Stimulated activated CD4-positive, alpha-beta T cell treated with anti-CD3 and anti-CD28 coated beads, Interleukin-2, amount 100 ng/mL, for 4 hours (primary cell): ENCODE results near the gene SLC26A5.
"Not testable (repeated sequence)": the region's sequence is repeated elsewhere in the genome, so short reads cannot be mapped to it uniquely, and the experiment has no call there.

Experiments
- DNase-seq: peaks from one replicate; pipeline ENCODE4 v3.0.0-alpha.2; 2020; ENCODE audit warnings: low read depth

Gene SLC26A5

GRCh38 chr7:103405789-103406613 lies 40.0 kb downstream of the SLC26A5 start:
- DNase-seq = not testable (repeated sequence)

DNA sequence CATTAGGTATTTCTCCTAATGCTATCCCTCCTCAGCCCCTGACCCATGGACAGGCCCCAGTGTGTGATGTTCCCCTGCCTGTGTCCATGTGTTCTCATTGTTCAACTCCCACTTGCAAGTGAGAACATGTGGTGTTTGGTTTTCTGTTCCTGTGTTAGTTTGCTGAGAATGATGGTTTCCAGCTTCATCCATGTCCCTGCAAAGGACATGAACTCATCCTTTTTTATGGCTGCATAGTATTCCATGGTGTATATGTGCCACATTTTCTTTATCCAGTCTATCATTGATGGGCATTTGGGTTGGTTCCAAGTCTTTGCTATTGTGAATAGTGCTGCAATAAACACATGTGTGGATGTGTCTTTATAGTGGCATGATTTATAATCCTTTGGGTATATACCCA lies 46.3 kb downstream of the SLC26A5 start:
- not testable (repeated sequence) for DNase-seq

GRCh38 chr7:103398483-103399127 lies 47.4 kb downstream of the SLC26A5 start:
- no peak for DNase-seq

DNA sequence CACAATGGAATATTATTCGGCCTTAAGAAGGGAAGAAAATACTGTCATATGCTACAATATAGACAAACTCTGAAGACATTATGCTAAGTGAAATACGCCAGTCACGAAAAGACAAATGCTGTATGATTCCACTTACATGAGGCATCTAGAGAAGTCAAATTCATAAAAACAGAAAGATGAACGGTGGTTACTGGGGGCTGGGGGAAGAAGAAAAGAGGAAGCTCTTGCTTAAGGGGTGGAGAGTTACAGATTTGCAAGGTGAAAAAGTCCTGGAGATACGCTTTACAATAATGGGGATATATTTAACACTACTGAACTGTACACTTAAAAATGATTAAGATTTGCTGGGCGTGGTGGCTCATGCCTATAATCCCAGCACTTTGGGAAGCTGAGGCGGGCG lies 49.5 kb downstream of the SLC26A5 start:
- no peak for DNase-seq

GRCh38 chr7:103395071-103395470 lies 50.9 kb downstream of the SLC26A5 start:
- DNase-seq = no peak

GRCh38 chr7:103394566-103394965 lies 51.4 kb downstream of the SLC26A5 start:
- DNase-seq = no peak

DNA sequence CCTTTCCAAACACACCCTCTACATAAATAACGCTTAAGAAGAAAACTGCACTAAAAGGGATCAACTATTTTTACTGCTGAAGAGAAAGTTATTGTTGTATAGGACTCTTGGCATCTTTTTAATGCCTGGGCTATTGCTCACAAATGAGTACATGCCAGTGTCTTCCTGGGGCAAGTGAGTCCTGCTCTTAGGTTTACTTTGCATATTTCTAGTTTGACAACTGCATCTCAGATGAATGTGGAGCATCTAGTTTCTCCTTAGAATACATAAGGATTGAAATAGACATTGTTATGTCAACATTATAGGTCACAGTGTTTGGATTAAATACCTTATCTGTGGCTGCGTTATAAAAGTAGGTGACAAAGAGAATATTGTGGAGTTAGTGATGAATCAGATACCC lies 54.0 kb downstream of the SLC26A5 start:
- DNase-seq = no peak

DNA sequence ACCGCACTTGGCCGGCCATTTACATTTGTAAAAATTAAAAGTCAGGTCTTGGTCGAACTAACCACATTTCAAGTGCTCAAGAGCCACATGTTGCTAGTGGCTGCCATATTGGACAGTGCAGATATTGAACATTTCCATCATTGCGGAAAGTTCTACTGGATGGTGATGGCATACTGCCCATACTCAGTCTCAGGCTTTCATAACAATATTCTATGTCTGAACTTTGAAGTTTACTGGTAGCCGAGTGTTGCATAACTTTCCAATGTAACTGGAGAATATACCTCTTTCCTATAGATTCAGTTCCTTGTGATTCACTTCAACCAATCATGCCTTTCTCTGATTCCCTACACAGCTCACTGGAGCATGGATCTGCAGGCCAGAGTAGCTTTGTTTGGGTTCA lies 54.9 kb downstream of the SLC26A5 start:
- DNase-seq = no peak

- DNase-seq = no peak
Observed at GRCh38 chr7:103389263-103389662, 56.7 kb downstream of the SLC26A5 start.

DNA sequence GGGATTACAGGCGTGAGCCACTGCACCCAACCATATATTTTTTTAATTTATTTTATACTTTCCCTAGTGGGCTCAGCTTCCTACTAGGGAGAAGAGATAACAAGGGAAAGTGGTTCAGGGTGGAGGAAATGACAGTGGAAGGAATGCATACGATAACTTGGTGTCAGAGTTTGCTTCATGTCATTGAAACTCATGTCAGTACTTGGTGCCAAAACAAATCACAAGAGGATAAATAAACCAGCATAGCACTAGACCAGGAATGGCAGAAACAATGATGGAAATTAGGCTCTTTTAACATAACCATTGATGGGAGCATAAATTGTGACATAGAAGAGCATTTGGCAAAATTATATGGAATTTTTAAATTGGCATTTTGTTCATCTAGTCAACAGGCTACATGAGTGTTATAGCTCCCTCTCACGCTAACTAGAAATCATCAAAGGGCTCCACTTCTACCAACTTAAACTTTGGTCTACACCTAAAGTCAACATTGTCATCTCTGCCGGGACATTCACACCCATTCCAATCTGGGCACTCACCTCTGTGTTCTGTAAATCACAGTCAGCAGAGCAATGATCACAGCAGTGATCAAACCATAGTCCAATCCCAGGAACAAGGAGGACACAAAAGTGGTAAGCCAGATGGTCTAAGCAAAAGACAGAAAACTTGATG lies 57.4 kb downstream of the SLC26A5 start:
- no peak for DNase-seq

- no peak for DNase-seq
Observed at GRCh38 chr7:103387242-103387641, 58.8 kb downstream of the SLC26A5 start.

- no peak for DNase-seq
Observed at GRCh38 chr7:103382032-103382402, 64.0 kb downstream of the SLC26A5 start.

- no peak for DNase-seq
Observed at GRCh38 chr7:103381280-103382031, 64.6 kb downstream of the SLC26A5 start.

GRCh38 chr7:103380395-103381191 lies 65.4 kb downstream of the SLC26A5 start:
- DNase-seq = no peak

GRCh38 chr7:103379270-103379975 lies 66.6 kb downstream of the SLC26A5 start:
- DNase-seq = no peak

DNA sequence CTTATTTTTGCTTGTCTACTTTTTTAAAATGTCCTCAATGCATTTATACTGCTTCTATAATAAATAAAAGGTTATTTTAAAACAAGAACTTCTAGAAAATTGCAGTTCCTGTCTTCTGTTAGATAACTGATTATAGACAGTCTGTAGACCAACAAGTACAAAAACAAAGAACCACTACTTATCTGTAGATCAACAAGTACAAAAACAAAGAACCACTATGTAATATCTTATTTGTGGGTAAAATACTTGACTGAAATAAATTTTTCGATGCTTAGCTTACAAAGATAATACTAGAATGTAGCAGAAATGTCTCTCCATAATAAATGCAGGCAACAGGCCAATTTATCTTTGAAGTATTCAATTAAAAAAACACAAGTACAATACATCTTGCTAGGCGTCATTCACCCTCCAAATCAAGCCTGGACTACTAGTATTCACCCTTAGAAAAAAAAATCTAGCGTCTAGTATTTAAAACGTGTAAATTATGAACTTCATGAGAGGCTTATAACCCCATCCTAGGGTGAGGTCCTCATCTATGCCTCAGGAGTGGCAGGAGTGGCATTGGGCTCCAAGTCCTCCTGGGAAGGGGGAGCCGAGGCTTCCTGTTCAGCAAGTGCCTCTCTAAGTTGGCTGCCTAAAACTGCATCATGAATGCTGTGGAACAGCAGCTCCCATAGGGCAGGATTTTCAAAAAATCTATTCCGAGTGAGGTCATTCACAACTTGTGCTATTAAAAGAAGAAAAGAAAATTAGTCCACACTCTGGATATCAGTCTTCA lies 72.0 kb downstream of the SLC26A5 start:
- DNase-seq = no peak

DNA sequence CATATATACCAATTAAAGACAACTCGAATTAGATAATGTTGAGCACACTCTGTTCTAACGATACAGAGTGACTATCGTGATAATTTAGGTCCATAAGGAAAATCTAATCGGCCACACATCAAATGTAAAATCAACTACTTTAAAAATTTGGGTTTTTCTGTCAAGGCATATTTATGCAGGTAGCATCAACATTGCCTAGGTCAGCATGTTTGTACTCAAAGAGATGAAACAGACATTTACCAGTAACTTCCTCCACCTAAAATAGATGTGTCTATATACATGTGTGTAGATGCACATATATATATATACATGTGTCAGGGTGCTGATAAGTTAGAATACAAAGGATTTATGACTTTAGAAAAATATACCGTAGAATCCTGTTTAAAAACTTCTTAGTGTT lies 76.6 kb downstream of the SLC26A5 start:
- no peak for DNase-seq

- DNase-seq = no peak
Observed at GRCh38 chr7:103349805-103350204, 96.2 kb downstream of the SLC26A5 start.

DNA sequence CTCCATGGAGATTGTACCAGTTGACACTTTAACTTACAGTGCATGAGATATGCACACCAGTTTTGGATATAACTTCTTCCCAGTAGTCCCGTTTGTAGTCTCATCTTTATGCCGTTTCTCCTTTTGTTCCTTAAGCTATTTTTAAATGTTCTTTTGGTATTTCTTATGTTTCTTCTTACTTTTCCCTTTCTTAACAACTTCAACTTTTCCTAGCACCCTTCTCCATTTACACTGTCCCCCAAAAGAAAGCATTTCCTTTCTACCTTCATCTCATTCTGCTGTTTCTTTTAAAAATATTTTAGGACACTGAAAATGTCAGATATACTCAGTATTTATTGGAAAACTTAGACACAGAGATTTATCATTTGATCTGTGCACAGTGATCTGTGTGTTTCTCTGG lies 97.0 kb downstream of the SLC26A5 start:
- no peak for DNase-seq

DNA sequence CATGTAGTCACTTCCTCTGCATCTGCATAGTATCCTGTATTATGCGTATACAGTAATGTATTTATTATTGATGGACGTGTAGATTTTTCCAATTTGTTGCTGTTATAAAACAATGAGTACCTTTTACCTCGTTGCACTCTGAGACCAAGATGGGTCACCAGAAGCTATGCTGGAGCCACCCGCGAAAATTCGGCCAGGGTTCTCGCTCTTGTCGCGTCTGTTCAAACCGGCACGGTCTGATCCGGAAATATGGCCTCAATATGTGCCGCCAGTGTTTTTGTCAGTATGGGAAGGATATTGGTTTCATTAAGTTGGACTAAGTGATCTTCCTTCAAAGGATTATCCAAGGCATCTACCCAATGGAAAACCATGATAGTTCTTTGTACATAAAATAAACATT lies 97.6 kb downstream of the SLC26A5 start:
- DNase-seq = no peak
